HG03457 (cell line): ENCODE data around the gene CARD8.
"Not testable (repeated sequence)": the region's sequence is repeated elsewhere in the genome, so short reads cannot be mapped to it uniquely, and the experiment has no call there.

Experiments used
- ATAC-seq: cut with Tn5 transposase; IDR thresholded peaks from one replicate; pipeline ENCODE4 v1.9.1; 2021; ENCODE audit warnings: moderate number of reproducible peaks; ENCODE audit not compliant: unreplicated experiment

Gene CARD8

GRCh38 chr19:48255376-48256303, at the start of gene CARD8:
CARD8 (minus strand) TSS chr19:48255912; CDS start chr19:48241020, 14,892 bp downstream.
- ATAC-seq, result peak; percentile 38

- ATAC-seq, result no peak
Observed at GRCh38 chr19:48303866-48304265, 48.2 kb upstream of the CARD8 start.

- ATAC-seq, result no peak
Observed at GRCh38 chr19:48303367-48303766, 47.7 kb upstream of the CARD8 start.

- no peak for ATAC-seq
Observed at GRCh38 chr19:48302600-48302959, 46.9 kb upstream of the CARD8 start.

- no peak for ATAC-seq
Observed at GRCh38 chr19:48301886-48302599, 46.3 kb upstream of the CARD8 start.

- no peak for ATAC-seq
Observed at GRCh38 chr19:48297975-48298374, 42.3 kb upstream of the CARD8 start.

- ATAC-seq, result no peak
Observed at GRCh38 chr19:48296963-48297734, 41.4 kb upstream of the CARD8 start.

- no peak for ATAC-seq
Observed at GRCh38 chr19:48295458-48295857, 39.7 kb upstream of the CARD8 start.

GRCh38 chr19:48292798-48293197, 37.1 kb upstream of the CARD8 start:
- no peak for ATAC-seq

GRCh38 chr19:48291489-48291815, 35.7 kb upstream of the CARD8 start:
- not testable (repeated sequence) for ATAC-seq

GRCh38 chr19:48290771-48291488, 35.2 kb upstream of the CARD8 start:
- no peak for ATAC-seq

- no peak for ATAC-seq
Observed at GRCh38 chr19:48290401-48290770, 34.7 kb upstream of the CARD8 start.

- no peak for ATAC-seq
Observed at GRCh38 chr19:48287748-48288147, 32.0 kb upstream of the CARD8 start.

GRCh38 chr19:48284896-48285295, 29.2 kb upstream of the CARD8 start:
- no peak for ATAC-seq

- no peak for ATAC-seq
Observed at GRCh38 chr19:48283908-48284307, 28.2 kb upstream of the CARD8 start.

GRCh38 chr19:48279747-48280146, 24.0 kb upstream of the CARD8 start:
- ATAC-seq, result no peak

GRCh38 chr19:48274938-48275337, 19.2 kb upstream of the CARD8 start:
- ATAC-seq, result no peak

GRCh38 chr19:48274173-48274572, 18.5 kb upstream of the CARD8 start:
- ATAC-seq, result no peak

GRCh38 chr19:48271531-48272151, 15.9 kb upstream of the CARD8 start:
- no peak for ATAC-seq

GRCh38 chr19:48269617-48270026, 13.9 kb upstream of the CARD8 start:
- not testable (repeated sequence) for ATAC-seq
